GM19025 (cell line): ENCODE measurements around the gene BMP2.

Source experiments
- ATAC-seq: cut with Tn5 transposase; IDR thresholded peaks from one replicate; pipeline ENCODE4 v1.9.1; 2021; ENCODE audit warnings: mild to moderate bottlenecking, low read depth, moderate library complexity; ENCODE audit not compliant: unreplicated experiment

Gene BMP2

DNA sequence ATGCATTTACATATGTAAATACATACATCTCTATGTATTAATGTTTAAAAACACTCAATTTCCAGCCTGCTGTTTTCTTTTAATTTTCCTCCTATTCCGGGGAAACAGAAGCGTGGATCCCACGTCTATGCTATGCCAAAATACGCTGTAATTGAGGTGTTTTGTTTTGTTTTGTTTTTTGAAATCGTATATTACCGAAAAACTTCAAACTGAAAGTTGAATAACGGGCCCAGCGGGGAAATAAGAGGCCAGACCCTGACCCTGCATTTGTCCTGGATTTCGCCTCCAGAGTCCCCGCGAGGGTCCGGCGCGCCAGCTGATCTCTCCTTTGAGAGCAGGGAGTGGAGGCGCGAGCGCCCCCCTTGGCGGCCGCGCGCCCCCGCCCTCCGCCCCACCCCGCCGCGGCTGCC is 355 bp upstream of the BMP2 start:
- ATAC-seq: no peak

DNA sequence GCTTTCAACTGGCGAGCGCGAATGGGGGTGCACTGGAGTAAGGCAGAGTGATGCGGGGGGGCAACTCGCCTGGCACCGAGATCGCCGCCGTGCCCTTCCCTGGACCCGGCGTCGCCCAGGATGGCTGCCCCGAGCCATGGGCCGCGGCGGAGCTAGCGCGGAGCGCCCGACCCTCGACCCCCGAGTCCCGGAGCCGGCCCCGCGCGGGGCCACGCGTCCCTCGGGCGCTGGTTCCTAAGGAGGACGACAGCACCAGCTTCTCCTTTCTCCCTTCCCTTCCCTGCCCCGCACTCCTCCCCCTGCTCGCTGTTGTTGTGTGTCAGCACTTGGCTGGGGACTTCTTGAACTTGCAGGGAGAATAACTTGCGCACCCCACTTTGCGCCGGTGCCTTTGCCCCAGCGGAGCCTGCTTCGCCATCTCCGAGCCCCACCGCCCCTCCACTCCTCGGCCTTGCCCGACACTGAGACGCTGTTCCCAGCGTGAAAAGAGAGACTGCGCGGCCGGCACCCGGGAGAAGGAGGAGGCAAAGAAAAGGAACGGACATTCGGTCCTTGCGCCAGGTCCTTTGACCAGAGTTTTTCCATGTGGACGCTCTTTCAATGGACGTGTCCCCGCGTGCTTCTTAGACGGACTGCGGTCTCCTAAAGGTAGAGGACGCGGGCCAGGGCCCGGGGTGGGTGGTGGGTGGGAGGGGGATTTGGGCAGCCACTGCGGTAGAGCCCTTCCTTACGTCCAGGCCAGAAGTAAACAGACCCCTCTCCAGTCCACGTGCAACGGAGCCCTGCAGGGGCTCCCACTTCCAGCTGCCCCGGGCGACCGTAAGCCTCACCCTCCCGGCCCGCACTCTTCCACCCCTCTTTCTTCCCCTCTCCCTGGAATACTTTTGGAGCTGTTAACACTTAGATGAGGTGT is 998 bp downstream of the BMP2 start:
- no peak for ATAC-seq

DNA sequence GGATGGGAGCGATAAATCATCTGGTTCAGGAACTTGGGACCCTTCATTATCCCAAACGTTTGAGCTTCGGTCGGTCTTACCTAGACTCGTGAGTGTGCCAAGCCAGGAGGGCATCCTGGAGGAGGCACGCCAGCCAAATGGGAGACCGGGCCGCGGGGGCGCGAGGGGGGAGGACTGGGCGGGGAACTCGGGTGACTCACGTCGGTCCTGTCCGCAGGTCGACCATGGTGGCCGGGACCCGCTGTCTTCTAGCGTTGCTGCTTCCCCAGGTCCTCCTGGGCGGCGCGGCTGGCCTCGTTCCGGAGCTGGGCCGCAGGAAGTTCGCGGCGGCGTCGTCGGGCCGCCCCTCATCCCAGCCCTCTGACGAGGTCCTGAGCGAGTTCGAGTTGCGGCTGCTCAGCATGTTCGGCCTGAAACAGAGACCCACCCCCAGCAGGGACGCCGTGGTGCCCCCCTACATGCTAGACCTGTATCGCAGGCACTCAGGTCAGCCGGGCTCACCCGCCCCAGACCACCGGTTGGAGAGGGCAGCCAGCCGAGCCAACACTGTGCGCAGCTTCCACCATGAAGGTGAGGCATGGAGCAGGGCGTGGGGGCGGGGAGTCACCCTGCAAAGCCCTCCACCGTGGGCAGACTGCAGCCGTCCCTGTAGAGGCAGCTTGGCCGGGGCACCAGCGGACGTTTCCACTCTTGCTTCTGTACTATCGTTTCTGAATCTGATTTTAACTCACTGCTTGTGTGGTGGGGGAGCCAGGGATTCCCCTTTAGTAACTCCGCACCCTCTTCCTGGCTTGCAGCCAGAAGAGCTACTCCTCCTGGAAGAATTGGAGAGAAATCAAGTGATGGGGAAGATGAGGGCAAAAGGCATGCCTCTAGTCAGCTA is 2.7 kb downstream of the BMP2 start:
- ATAC-seq: no peak

DNA sequence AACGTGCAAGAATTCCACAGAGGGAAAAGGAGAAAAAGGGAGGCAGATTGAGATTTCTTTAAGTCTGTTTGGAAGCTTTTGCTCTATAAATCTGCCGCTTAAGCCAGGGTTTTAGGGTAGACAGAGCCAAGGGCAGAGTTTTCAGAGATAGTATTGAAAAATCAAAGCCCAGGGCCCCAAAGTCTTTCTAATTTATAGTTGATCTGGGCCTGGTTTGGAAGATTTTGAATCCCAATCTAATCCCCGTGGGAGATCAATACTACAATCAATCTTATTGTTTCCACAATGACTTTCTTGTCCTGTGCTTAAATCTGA is 3.3 kb downstream of the BMP2 start:
- no peak for ATAC-seq

DNA sequence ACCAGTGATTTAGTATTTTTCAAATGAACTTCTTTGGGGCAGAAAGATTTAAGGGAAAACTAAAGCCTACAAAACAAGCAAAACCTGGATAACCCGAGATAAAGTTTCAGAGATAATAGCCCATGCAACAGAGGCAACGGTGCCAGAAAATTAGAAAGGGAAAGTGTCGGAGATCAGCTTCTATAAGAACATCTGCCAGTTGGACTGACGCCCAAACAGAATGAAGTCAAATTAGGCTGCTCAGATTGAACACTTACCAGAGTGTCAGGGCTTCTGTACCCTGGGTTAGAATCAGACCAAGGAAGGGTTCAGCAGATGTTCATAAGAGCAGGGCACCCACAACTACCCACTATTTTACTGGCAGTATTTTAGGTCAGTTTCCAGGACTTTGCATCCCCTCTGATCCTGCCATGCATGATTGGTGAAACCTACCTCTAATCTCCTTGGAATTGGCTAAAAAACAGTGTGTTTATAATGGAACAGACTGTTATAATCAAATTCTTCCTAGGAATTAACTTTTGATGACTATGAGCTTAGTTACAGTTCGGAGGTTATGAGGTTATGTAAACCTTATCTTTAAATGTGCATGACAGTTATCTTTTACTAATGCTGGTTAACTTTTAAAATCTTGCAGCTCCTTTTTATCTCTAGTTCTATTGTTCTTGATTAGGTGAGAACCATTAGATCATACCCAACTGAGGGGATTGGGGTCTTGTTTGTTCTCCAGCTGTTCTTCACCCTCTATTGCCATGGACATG is 13.1 kb downstream of the BMP2 start:
- ATAC-seq: no peak

DNA sequence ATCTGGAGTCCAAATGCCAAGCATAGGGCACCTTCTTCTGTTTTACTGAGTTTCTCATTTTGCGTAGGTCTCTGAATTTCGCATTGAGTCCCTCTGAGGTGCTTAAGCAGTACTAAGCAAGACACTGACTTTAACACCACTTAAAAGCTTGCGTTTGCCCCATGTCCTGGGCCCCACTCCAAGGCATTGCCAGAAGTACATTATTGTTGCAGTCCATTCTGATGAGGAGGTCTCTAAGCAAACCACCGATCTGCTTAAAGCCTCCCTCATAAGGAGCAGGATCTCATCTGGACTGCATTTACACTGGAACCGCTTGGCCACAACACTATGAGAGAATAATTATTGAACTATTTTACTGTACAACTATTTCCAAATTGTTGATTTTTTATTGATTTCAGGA is 16.3 kb downstream of the BMP2 start:
- ATAC-seq: no peak

DNA sequence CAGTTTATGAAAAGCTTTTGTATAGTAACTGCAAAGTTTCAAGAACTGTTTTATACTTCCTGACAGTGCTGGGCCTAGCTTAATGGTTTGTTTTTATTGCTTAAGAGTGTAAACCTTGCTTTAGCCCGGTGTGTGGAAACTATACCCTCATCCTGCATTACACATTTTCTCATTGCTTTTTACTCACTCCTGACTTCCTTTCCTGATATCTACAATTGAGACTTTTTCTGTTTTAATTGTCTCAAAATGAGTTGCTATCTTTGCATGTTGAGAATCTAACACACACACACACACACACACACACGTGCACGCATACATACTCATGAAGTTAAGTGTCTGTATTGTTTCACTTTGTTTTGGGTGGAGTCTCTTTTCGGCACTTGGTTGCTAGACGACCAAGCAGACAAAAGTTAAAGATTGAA is 16.7 kb downstream of the BMP2 start:
- ATAC-seq: no peak

DNA sequence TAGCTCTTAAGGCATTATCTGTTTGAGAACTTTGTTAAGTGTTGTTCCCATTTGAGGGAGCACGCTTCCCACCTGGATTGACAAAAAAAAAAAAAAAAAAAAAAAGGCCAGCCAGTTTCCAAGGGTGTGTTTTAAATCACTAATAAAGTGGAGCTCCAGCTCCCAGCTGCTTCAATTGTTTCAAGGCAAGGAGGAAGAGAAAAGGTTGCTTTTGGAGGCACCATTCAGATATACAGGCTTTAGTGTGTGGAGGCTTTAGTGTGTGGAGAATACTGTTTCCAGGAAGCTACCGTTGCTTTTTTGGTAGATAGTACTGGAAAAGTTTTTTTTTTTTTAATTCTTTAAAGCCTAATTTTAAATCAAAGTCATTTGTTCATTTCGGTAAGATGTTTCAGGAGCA is 17.3 kb downstream of the BMP2 start:
- no peak for ATAC-seq

DNA sequence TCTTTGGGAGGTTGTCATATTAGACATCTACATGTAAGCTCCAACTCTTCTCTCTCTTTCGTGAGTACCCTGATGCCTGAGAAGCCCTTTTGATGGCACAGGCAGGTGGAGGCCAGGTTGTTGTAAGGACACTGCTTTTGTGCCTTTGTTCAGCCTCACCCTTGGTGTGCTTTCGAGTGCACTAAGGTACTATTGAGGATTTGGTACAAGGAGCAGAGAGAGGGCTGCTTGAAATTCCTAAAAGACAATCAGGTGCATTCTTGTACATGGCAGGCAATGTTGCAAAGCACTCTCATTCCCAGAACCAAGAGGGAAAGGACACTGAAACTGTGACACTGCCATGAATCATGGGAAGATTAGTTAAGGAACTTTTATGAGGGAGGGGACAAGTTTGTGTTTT is 19.1 kb downstream of the BMP2 start:
- ATAC-seq: no peak

DNA sequence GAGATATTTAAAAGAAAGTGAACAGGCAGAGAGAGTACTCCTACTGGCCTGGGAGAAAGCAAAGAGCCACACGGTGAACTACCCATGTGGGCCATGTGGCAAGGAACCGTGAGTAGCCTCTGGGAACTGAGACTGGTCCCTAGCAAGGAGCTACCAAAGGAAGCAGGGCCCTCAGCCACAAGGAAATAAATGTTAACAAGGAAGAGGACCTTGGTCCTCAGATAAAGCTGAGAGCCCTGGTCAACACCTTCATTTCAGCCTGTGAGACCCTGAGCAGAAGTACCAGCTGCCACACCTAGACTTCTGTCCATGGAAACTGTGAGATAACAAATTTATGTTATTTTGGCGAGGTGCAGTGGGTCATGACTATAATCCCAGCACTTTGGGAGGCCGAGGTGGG is 25.3 kb downstream of the BMP2 start:
- ATAC-seq: no peak

DNA sequence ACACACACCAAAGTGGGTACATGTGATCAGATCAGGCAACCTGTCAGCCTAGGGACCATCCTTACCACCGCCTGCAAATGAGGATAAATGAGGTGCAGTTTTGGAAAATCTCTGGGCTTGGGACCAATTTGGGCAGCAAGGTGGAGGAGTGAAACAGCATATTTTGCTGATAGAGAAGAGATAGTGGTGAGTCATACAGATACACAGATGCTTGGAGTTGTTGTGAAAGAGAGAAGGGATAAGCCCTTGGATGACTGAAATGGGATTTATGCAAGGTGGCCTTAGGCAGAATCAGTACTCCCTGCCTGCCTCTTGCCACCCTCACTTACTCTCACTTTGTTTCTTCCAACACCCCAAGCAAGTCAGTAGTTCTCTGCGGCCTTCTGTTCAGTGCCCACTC is 34.7 kb downstream of the BMP2 start:
- no peak for ATAC-seq

DNA sequence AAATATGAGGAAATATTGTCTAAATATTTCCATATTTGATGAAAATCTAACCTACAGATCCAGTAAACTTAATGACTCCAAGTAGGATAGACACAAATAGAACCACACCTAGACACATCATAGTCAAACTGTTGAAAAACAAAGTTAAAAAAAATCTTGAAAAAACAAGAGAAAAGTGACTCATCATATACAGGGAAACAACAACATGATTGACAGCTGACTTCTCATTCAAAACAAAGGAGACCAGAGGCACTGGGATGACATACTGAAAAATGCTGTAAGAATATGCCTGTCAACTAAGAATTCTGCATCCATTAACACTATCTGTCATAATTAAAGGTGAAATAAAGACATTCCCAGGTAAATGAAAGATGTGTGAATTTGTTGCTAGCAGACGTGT is 38.8 kb downstream of the BMP2 start:
- ATAC-seq: no peak

DNA sequence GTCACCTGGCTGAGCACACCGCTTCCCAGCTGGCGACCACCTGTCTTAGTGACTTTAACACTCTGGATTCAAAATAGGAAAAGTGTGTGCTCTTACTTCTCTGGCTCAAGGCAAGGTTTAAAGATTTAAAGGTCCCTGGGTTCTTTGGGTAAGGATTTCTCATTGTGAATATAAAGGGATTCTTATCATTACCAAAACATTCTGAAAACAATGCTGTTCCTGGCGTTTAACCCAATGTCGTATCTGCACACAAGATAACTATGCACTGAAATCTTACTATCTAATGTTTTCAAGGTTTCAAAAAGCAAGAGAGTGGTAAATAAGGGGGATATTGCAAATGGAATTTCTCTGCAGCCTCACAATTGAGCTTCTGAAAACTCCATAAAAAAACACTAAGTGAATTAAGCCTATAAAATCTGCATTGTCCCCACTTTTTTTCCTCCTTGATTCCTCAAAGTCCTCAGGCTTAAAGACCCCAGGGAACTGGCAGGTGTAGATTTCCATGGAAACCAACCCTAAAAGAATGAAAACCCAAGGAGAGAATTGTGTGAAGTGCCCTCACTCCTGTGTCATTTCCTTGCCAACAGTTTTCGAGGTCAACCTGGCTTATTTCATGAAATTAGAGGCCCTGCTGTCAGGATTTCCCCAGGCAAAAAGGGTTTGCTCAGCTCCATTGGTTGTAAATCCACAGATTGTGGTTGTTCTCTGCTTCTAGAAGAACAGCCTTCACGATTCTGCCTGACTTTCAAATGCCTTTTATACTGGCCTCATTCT is 44.0 kb downstream of the BMP2 start:
- no peak for ATAC-seq

DNA sequence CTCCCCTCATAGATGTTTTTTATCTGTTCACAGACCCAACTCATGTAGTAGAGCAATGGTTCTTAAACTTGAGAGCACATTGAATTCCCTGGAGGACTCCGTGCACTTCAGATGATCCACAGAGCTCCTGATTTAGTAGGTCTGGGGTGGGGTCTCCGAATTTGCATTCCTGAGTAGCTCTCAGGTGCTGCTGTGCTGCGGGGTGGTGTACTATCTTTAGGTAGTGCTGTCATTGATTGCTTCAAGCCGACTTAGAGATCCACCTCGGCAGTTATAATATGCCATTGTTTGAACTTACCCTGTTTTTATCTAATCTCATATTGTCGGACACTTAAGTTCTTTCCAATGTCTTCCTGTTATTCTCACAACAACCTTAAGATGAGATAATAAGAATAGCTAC is 45.0 kb downstream of the BMP2 start:
- no peak for ATAC-seq

DNA sequence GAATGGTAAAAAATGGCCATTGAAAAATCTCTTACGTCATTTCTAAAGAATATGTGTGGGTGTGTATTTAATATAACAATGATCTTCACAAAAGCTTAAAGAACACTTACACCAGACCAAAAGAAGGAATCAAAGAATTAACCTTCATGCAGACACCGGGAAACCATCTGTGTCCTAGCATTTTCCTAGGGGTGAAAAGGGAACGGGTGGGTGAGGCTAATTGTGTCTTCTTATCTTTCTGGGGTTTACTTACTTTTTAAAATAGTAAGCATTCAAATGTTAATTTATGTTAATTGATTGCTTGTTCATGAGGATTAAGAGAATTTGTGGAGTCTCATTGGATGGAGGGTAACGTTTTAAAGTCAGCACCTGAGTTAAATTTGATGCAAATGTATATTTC is 47.5 kb downstream of the BMP2 start:
- ATAC-seq: no peak

DNA sequence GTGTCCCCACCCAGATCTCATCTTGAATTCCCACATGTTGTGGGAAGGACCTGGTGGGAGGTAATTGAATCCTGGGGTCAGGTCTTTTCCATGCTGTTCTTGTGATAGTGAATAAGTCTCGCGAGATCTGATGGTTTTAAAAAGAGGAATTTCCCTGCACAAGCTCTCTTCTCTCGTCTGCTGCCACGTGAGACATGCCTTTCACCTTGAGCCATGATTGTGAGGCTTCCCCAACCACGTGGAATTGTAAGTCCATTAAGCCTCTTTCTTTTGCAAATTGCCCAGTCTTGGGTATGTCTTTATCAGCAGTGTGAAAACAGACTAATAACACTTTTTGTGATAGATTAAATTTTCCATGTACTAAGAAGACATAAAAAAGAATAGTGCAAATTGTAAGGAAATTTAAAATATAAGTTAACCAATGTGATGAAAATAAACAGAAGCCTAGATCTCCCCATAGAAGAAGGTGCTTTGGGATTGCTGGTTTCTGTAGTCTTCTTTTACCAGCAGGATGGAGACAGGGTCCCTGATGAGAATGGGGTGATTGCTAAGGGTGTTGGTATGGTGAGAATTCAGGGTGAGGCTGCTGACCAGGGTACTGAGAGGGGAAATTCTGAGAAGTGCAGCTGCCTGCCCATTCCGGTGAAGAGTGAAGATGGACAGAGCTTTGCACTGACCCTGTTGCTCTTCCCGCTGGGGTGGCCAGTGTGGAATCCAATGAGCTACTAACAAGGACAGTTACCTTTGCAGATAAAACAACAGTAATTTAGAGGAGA is 50.7 kb downstream of the BMP2 start:
- ATAC-seq: no peak

DNA sequence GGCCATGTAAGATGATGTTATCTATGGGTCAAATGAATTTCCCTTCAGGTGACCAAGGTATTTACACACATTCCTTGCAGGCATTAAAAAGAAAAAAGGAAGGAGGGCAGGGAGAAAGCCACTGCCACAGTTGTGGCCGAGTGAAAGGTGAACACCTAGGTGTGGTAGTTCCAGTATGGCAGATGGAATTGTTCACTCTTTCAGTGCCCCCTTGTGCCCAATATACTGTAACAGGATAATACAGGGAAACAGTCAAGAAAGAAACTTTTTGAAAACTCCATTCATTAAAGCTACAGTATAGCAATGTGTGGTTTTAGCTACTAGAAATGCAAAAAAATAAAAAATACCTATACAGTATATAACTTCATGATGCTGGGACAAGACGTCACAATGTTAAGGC is 52.1 kb downstream of the BMP2 start:
- ATAC-seq: no peak

DNA sequence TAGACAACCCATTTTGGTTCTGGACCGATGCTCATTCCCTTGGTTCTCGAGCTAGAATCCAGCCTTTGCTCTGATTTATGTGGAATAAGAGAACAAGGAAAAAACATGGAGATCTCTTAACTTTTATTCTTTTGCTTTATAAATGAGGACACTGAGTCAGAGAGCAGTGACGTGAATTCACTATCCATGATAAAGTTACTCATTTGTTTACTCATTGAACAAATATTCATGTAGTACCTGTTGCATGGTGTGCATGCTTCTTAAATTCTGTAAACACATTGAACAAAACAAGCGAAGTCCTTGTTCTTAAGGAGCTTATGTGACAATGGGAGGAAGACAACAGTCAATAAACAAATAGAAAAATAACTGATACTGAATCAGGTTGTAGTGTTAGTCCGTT is 56.9 kb downstream of the BMP2 start:
- ATAC-seq: no peak

DNA sequence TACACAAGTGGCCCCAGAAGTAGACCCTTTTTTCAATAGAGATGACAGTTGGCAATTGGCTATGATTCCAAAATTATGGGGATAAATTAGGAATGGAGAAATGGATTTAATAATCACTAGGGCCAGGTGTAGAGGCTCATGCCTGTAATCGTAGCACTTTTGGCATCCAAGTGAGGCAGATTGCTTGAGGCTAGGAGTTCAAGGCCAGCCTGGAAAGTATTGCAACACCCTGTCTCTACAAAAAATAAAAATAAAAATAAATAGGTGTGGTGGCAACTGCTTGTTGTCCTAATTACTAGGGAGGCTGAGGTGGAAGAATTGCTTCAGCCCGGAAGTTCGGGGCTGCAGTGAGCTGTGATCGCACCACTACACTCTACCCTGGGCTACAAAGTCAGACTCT is 60.0 kb downstream of the BMP2 start:
- no peak for ATAC-seq
